WERI-Rb-1 (cell line): ENCODE results near the gene SAMD10.
"Not testable (repeated sequence)": the region's sequence is repeated elsewhere in the genome, so short reads cannot be mapped to it uniquely, and the experiment has no call there.

ENCODE experiments used
- DNase-seq: peaks from one replicate; pipeline ENCODE4 v3.0.0-alpha.2; 2020
- H3K27ac ChIP-seq: fragments of 250-450 bp; sonication (Bioruptor Pico); 2 replicates; pipeline ENCODE4 v1.5.1; 2020; ENCODE audit warnings: mild to moderate bottlenecking, moderate library complexity
- H3K27me3 ChIP-seq: fragments of 250-450 bp; sonication (Bioruptor Pico); 2 replicates; pipeline ENCODE4 v1.5.1; 2021; ENCODE audit warnings: mild to moderate bottlenecking, low read depth, moderate library complexity; ENCODE audit not compliant: insufficient read depth, severe bottlenecking
- H3K36me3 ChIP-seq: fragments of 250-450 bp; sonication (Bioruptor Pico); 2 replicates; pipeline ENCODE4 v1.5.1; 2020; ENCODE audit warnings: mild to moderate bottlenecking, moderate library complexity
- H3K4me3 ChIP-seq: 2 replicates; pipeline ENCODE4 v1.5.1; 2011; ENCODE audit warnings: low read depth, mild to moderate bottlenecking, control low read depth, low read length
- H3K9me3 ChIP-seq: fragments of 250-450 bp; sonication (Bioruptor Pico); 2 replicates; pipeline ENCODE4 v1.5.1; 2021; ENCODE audit warnings: mild to moderate bottlenecking, moderate library complexity; ENCODE audit not compliant: severe bottlenecking
- TF ChIP-seq, protein P1 (sequence below): IDR thresholded peaks from 2 replicates; pipeline ENCODE4 v1.5.1; 2011; ENCODE audit warnings: low read depth, mild to moderate bottlenecking, control low read depth, inconsistent platforms, low read length

The SAMD10 gene

DNA sequence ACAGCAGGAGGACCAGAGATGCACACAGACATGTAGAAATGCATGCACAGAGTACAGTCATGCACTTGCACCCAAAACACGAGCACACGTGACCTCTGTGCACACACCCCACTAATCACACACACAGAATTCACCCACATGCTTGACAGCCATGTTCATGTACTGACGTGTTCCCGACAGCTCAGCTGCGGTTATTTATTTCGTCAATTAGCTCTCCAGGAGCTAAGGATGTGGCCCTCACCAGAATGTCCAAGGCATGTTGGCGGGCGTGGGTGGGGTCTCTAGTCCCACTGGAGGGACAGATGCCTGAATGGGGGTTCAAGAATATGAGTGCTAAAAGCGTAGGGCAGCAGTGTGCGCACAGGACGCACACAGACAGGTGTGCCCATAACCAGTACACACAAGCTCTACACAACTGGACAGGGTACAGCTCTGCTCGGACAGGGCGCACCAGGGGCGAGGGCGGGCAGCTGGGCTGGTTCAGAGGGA is 919 bp upstream of the SAMD10 start:
- peak overlapping the region; percentile 94 for H3K27ac ChIP-seq
- no peak for DNase-seq
- peak overlapping the region; percentile 14; the same call in 1 of the 2 replicates for H3K4me3 ChIP-seq
- peaks cover 5% of the 10 kb centered on the region for H3K36me3 ChIP-seq
- H3K27me3 ChIP-seq = no peaks in the 10 kb centered on the region
- H3K9me3 ChIP-seq = no peaks in the 10 kb centered on the region
- TF ChIP-seq, protein P1, sequence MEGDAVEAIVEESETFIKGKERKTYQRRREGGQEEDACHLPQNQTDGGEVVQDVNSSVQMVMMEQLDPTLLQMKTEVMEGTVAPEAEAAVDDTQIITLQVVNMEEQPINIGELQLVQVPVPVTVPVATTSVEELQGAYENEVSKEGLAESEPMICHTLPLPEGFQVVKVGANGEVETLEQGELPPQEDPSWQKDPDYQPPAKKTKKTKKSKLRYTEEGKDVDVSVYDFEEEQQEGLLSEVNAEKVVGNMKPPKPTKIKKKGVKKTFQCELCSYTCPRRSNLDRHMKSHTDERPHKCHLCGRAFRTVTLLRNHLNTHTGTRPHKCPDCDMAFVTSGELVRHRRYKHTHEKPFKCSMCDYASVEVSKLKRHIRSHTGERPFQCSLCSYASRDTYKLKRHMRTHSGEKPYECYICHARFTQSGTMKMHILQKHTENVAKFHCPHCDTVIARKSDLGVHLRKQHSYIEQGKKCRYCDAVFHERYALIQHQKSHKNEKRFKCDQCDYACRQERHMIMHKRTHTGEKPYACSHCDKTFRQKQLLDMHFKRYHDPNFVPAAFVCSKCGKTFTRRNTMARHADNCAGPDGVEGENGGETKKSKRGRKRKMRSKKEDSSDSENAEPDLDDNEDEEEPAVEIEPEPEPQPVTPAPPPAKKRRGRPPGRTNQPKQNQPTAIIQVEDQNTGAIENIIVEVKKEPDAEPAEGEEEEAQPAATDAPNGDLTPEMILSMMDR = no peak

DNA sequence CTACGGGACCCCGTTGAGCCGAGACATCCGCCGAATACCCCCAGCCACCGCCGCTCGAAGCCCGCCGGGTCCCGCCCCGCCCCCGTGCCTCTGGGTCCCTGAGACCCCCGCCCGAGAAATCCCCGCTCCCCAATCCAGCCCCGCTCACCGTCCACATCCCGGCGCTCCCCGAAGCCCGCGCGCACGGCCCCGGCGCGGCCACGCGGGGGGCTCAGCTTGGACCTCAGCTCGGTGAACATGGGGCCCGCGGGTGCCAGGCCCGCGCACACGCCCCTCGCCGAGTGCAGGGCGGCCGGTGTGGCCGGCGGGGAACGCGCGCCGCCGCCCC is 249 bp downstream of the SAMD10 start:
- no peak overlapping the region for H3K27ac ChIP-seq
- no peaks in the 10 kb centered on the region for H3K9me3 ChIP-seq

DNA sequence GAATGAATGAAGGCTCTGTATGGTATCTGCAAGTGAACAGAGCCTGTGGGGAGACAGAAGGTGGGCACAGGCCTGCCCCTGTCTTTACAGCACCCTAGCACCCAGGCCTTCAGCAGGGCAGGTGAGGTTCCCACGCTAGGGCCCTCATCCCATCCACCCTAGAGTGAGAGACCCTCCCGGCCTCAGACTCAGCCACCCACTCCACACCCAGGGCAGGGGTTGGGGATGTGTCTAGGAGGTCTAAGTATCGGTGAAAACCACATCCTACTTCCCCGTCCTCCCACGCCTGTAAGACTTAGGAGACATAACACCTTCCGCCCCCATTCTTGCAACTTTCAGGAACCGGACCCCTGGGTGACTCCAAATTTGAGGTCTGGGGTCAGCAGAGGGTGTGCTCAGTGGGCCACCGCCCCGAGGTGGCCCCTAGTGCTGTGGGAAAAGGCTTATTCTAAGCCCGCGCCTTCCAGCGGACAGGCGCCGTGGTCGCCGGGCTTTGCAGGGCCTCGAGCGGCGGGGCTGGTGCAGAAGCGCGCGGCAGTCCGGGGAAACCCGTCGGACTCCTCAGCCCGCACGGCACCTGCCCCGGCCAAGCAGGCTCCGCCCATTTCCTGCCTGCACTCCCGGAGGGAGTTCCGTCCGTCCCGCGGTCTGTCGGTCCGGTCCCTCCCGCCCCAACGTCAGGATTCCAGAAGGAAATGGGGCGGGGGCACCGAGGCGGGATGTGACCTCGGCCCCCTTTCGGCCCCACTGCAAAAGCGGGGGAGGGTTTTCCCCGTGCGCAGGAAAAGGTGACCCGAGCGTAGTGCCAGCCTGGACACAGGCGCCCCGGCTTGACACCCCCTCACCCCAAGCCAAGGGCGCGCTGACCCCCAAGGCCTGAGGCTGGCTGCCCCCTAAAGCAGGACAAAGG is 868 bp downstream of the SAMD10 start:
- Histone ChIP-seq H3K9me3 (no peaks in the 10 kb centered on the region), H3K27ac (no peak overlapping the region), H3K4me3 (peak overlapping the region; percentile 60), H3K36me3 (no peaks in the 10 kb centered on the region), H3K27me3 (no peaks in the 10 kb centered on the region)
- peak; percentile 63 for DNase-seq
- TF ChIP-seq, protein P1 = no peak

More for the DNA sequence above, 249 bp downstream of the SAMD10 start:
- H3K36me3 ChIP-seq = no peaks in the 10 kb centered on the region
- no peaks in the 10 kb centered on the region for H3K27me3 ChIP-seq
- TF ChIP-seq, protein P1 = no peak
- peak overlapping the region; percentile 60 for H3K4me3 ChIP-seq
- DNase-seq = no peak

DNA sequence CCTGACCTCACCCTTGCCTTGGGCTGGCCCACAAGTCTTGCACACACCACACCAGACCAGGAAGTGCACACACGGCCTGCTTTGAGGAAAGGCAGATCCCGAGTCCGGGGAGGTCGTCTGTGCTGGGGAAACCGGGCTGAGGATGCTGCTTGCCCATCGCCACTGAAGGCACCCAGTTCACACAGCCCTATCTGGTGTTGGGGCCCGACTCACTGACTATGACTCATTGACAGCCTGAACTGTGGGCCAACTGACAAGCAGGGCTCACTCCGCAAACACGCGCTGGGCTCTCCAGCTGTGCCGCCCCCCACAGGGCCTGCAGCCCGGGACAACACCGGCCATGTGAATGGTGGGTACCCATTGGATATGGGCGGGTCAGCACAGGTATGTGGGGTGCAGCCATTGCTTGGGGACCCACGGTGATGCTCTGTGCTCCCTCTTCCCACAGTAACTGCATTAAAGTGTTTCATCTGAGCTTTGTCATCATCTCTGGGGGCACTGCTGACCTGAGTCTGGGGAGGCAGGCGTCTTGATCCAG is 1.6 kb downstream of the SAMD10 start:
- Histone ChIP-seq H3K4me3 (no peak overlapping the region), H3K36me3 (no peaks in the 10 kb centered on the region), H3K9me3 (no peaks in the 10 kb centered on the region), H3K27ac (no peak overlapping the region), H3K27me3 (no peaks in the 10 kb centered on the region)
- TF ChIP-seq, protein P1 = no peak
- DNase-seq = no peak

DNA sequence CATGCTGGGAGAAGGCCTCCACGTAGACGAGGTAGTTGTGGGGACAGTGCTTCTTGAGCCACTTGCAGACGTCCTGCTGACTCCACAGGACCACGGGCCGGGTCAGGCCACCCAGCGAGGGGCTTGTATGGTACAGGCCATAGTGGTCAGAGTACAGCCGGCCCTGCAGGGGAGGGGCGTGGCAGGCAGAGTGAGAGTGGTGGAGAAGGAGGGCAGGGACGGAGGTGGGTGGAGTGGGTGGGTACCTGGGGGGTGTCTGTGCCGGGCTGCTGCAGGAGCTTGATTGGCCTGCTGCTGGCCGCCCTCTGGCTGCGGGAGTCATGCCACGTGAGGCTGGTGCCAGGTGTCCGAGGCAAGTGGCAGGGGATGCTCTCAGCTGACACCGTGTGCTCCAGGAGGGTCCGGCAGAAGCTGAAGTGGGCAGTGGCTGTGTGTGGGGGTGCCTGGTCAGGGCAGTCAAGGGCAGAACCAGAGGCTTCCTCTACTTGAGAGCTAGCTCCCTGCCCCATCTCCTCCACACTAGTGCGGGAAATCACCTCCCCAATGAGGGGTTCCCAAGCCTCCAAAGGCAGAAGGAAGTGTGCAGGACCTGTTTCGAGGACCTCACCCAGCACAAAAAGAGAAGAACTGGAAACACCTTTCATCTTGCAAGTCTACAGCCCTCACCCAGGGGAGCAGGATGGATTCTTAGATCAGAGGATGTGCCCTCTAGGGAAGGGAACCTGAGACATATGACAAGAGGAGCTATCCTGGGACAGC is 2.3 kb downstream of the SAMD10 start:
- Histone ChIP-seq H3K4me3 (no peak overlapping the region), H3K27ac (no peak overlapping the region), H3K27me3 (no peaks in the 10 kb centered on the region), H3K36me3 (no peaks in the 10 kb centered on the region), H3K9me3 (no peaks in the 10 kb centered on the region)
- TF ChIP-seq, protein P1 = no peak
- no peak for DNase-seq

DNA sequence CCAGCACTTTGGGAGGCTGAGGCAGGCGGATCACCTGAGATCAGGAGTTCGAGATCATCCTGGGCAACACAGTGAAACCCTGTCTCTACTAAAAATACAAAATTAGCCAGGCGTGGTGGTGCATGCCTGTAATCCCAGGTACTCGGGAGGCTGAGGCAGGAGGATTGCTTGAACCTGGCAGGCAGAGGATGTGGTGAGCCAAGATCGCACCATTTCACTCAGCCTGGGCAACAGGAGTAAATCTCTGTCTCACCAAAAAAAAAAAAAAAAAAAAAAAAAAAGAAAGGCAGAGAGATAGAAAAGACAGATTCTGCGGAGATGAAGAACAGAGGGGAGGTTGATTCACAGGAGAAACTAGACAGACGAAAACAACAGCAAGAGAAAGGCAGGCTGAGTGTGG is 2.9 kb downstream of the SAMD10 start:
- H3K9me3 ChIP-seq, H3K27me3 ChIP-seq, H3K27ac ChIP-seq, H3K36me3 ChIP-seq, DNase-seq, H3K4me3 ChIP-seq: not testable (repeated sequence)
